ENCODE data around the gene ARHGEF26.

Gene ARHGEF26

DNA sequence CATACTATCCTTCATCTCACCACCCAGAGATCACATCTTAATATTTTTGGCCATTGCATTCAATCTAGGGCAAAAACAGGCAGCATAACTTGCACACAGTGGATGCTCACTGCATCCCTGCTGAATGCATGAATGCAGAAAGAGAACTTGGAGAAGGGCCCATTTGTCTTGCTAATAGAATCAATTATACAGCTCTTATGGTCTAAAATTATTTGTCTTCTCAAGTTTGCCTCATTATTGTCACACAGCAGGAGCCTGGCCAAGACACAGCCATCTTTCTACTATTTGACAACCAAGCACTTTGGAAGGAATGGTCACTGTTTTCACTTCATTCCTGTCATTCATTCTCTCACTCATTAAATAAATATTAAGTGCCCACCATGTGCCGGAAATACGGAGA is 1.2 kb upstream of the ARHGEF26 start:
- TF ChIP-seq, protein P1, sequence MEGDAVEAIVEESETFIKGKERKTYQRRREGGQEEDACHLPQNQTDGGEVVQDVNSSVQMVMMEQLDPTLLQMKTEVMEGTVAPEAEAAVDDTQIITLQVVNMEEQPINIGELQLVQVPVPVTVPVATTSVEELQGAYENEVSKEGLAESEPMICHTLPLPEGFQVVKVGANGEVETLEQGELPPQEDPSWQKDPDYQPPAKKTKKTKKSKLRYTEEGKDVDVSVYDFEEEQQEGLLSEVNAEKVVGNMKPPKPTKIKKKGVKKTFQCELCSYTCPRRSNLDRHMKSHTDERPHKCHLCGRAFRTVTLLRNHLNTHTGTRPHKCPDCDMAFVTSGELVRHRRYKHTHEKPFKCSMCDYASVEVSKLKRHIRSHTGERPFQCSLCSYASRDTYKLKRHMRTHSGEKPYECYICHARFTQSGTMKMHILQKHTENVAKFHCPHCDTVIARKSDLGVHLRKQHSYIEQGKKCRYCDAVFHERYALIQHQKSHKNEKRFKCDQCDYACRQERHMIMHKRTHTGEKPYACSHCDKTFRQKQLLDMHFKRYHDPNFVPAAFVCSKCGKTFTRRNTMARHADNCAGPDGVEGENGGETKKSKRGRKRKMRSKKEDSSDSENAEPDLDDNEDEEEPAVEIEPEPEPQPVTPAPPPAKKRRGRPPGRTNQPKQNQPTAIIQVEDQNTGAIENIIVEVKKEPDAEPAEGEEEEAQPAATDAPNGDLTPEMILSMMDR (conservative IDR thresholded peaks at IDR 0.05) = no peak
- H3K27ac ChIP-seq = no peak overlapping the region

DNA sequence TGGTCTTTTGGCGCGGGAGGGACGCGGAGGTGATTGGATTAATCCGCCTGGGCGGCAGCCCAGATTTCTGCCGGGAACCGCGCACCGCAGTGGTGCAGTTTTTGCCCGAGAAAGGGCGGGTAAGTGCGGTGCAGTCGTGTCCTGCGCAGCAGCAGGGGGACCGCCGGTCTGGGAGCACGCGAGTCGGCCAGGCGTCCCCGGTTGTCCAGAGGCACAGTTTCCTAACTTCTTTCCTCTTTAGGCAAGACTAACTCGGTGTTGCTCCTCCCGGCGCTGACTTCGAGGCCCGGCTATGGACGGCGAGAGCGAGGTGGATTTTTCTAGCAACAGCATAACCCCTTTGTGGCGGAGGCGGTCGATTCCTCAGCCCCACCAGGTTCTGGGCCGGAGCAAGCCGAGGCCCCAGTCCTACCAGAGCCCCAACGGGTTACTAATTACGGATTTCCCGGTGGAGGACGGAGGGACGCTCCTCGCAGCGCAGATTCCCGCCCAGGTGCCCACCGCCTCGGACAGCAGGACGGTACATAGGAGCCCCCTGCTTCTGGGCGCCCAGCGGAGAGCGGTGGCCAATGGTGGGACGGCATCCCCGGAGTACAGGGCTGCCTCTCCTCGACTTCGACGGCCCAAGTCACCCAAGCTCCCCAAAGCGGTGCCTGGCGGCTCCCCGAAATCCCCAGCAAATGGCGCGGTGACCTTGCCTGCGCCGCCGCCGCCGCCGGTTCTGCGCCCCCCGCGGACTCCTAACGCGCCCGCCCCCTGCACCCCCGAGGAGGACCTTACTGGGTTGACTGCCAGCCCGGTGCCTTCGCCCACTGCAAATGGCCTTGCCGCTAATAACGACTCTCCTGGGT is 736 bp downstream of the ARHGEF26 start:
- peak overlapping the region; percentile 68 for H3K27ac ChIP-seq
- TF ChIP-seq, protein P1 (conservative IDR thresholded peaks at IDR 0.05) = no peak

DNA sequence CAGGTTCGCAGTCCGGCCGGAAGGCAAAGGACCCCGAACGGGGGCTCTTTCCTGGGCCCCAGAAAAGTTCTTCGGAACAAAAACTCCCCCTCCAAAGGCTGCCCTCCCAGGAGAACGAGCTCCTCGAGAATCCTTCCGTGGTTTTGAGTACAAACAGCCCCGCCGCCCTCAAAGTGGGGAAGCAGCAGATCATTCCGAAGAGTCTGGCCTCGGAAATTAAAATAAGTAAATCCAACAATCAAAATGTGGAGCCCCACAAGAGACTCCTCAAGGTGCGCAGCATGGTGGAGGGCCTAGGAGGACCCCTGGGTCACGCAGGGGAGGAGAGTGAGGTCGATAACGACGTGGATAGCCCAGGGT is 1.3 kb downstream of the ARHGEF26 start:
- TF ChIP-seq, protein P1 (conservative IDR thresholded peaks at IDR 0.05) = no peak
- H3K27ac ChIP-seq = peak overlapping the region; percentile 68; the same call in 1 of the 2 replicates

DNA sequence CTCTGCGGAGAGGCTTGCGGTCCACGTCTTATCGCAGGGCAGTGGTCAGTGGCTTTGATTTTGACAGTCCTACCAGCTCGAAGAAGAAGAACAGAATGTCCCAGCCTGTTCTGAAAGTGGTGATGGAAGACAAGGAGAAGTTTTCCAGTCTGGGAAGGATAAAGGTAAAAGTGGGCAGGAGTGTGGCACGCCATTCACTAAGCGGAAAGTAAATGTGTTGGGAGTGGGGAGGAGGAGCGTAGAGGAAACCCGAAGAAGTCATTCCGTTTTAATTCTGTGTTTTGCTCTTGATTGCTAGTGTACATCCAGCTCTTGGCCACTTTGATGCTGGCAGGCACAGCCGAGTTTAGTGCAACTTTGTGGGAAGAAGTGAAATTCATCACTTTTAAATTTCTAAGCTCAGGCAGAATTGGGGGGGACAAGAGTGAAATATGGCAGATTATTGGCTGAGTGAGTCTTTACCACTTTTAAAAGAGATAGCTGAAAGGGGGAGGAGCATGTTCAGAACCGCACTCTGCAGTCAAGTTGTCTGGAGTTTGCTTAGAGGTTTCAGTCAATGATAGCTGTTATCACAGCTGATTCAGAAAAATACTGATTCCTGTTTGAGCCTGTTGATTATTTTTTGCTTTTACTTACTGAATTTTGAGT is 1.8 kb downstream of the ARHGEF26 start:
- TF ChIP-seq, protein P1 (conservative IDR thresholded peaks at IDR 0.05) = no peak
- peak overlapping the region; percentile 68; the same call in 1 of the 2 replicates for H3K27ac ChIP-seq

DNA sequence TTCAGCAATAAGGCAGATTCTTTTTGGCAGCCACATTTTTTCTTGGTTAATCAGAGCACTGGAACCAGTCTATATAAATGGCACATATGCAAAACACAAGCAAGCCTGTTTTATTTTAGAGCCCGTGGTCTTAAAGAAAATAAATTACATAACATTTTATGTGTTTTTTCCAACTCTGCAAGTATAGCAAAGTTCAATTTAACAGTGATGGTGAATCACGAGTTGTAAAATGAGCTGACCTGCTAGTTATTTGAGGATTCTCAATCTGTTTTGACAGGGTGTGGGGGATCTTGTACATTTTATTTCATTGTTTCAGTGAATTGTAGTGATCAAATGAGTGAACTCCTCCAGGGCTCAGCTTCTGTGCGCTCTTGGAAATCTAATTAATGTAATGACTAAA is 2.7 kb downstream of the ARHGEF26 start:
- no peak overlapping the region for H3K27ac ChIP-seq
- TF ChIP-seq, protein P1 (conservative IDR thresholded peaks at IDR 0.05) = no peak

DNA sequence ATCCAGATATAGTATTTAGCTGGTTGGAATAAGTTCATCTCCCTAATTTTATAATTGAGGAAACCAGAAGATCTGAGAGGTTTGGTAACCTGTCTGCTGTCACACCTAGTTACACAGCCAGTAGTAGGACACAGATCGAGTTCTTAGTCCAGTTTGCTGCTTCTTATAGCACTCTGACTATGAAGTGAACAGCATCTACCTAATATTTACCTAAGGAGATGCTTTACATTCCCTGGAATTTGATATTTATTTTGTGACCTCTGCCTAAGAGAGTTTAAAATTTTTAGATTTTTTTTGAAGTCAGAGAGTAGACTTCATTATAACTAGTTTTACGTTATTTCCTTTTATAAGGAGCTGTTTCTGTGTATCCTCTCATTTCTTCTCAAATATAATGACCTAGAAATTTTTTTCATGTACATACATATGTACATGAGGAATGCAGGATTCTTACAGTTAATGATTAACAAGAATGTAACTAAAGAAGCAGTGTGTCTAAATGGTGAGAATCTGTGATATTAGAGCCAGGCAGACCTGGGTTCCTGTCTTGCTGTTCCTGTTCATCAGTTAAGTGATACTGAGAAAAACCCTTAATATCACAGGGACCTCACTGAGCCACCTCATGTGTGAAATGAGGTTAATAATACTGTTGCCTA is 4.3 kb downstream of the ARHGEF26 start:
- TF ChIP-seq, protein P1 (conservative IDR thresholded peaks at IDR 0.05) = no peak
- H3K27ac ChIP-seq = no peak overlapping the region

DNA sequence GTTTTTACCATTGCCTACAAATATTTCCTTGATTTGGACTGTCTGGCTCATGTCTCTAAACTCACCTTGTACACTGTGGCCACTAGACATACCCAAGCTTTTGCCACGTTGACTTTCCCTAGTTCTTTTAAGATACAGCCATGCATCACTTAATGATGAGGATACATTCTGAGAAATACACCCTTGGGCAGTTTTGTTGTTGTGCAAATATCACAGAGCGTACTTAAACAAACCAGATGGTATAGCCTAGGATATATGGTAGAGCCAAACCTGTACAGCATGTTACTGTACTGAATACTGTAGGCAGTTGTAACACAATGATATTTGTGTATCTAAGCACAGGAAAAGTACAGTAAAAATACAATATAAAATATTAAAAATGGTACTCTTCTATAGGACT is 5.5 kb downstream of the ARHGEF26 start:
- TF ChIP-seq, protein P1 (conservative IDR thresholded peaks at IDR 0.05) = no peak
- no peak overlapping the region for H3K27ac ChIP-seq

Data from VCaP (cell line).